ENCODE measurements around the gene KRTAP2-4. TPM values are rescaled to one million over a fixed set of nuclear protein-coding genes. Genes with fewer than 3 reads are reported as not detected.

Gene KRTAP2-4
- total and polyA plus RNA-seq, 2 donors (not counting 3 experiments of a cell fraction or from before 2014, with no cell fraction given), result not detected

- CTCF ChIA-PET, result no interaction called here
- no TSS peak for BruUV-seq (replicated peaks)
Measured at GRCh38 chr17:41016578-41017215, 49.0 kb downstream of the KRTAP2-4 start.

More at GRCh38 chr17:41016578-41017215, 49.0 kb downstream of the KRTAP2-4 start:
- Histone ChIP-seq H3K79me2 (ENCODE audit: control insufficient read depth, insufficient read depth, low read length) (no peaks in the 10 kb centered on the region), H3K27me3 (ENCODE audit: control insufficient read depth in 2 of 2, insufficient read depth in 2 of 2, low read length in 2 of 2) (peaks cover 0 to 1% of the 10 kb centered on the region in 2 experiments), H3K36me3 (ENCODE audit: control insufficient read depth in 2 of 2, extremely low read depth in 1 of 2, insufficient read depth in 2 of 2, low read length in 2 of 2) (no peaks in the 10 kb centered on the region), H3K4me2 (ENCODE audit: insufficient read depth, low read length) (no peak overlapping the region), H3K9me3 (replicated peaks; ENCODE audit: control insufficient read depth, insufficient read depth, low read length) (no peaks in the 10 kb centered on the region), H3K9ac (replicated peaks; ENCODE audit: extremely low read depth, insufficient read depth, low read length) (no peak overlapping the region), H4K20me1 (replicated peaks; ENCODE audit: control insufficient read depth, extremely low read depth, insufficient read depth, low read length) (no peaks in the 10 kb centered on the region), H3K4me3 (replicated peaks in 1 of 3; ENCODE audit: insufficient read depth in 1 of 3, low read depth in 1 of 3, low read length in 3 of 3) (no peak overlapping the region), H3K9me1 (replicated peaks; ENCODE audit: control insufficient read depth, extremely low read depth, insufficient read depth, low read length) (no peaks in the 10 kb centered on the region), H3K27ac (ENCODE audit: insufficient read depth, low read depth, low read length) (no peak overlapping the region), H3K4me1 (ENCODE audit: control insufficient read depth, extremely low read depth, insufficient read depth, low read length) (no peaks in the 10 kb centered on the region), H2AFZ (ENCODE audit: low read depth, low read length) (no peak overlapping the region)
- DNase-seq (ENCODE audit: low read depth, low spot score) (no peak), FAIRE-seq (no peak)
- dilution Hi-C loops (cut with MboI; ENCODE audit: extremely low pct_ligation_motif_present, low sequenced_read_pairs) (no loop called here), intact Hi-C loops (cut with micrococcal nuclease) (no loop called here)
- TF ChIP-seq CTCF (IDR thresholded peaks at IDR 0.05; ENCODE audit: extremely low read depth in 1 of 2, insufficient read depth in 1 of 2, low read depth in 1 of 2, low read length in 2 of 2), result no peak
- TF ChIP-seq MAX (IDR thresholded peaks at IDR 0.05; ENCODE audit: insufficient read depth, insufficient read length), result no peak
- no peak for TF ChIP-seq POLR2A (IDR thresholded peaks at IDR 0.05; ENCODE audit: low read depth, low read length)
- no peak for TF ChIP-seq EZH2 (IDR thresholded peaks at IDR 0.05; ENCODE audit: borderline replicate concordance, low read depth, low read length, severe bottlenecking)
- TF ChIP-seq MYC (IDR thresholded peaks at IDR 0.05; ENCODE audit: low read depth, low read length), result no peak
- TF ChIP-seq FOS (IDR thresholded peaks at IDR 0.05; ENCODE audit: borderline replicate concordance, insufficient read depth, low read length), result no peak
- TF ChIP-seq JUN (IDR thresholded peaks at IDR 0.05; ENCODE audit: borderline replicate concordance, insufficient read depth, insufficient read length, low read depth), result no peak
- no peak for TF ChIP-seq POLR2AphosphoS5 (IDR thresholded peaks at IDR 0.05; ENCODE audit: insufficient read depth, low read depth, low read length)
- TF ChIP-seq GATA2 (IDR thresholded peaks at IDR 0.05; ENCODE audit: insufficient read depth, insufficient read length, low read depth, low read length), result no peak
- POLR2A ChIA-PET, result no interaction called here
